ENCODE measurements around the gene ZNF646. TPM values are rescaled to one million over a fixed set of nuclear protein-coding genes. Genes with fewer than 3 reads are reported as not detected.
"Not testable (repeated sequence)": the region's sequence is repeated elsewhere in the genome, so short reads cannot be mapped to it uniquely, and the experiment has no call there.

The ZNF646 gene
- total RNA-seq, 1 donor from 2014 or later, result 22.4 TPM

GRCh38 chr16:31084584-31085302, 10.5 kb downstream of the ZNF646 start:
- no peak for DNase-seq (ENCODE audit: low read depth)

GRCh38 chr16:31085411-31085810, 11.2 kb downstream of the ZNF646 start:
- no peak for DNase-seq (ENCODE audit: low read depth)

- no peak for DNase-seq (ENCODE audit: low read depth)
Measured at GRCh38 chr16:31085873-31086628, 11.8 kb downstream of the ZNF646 start.

- no peak for DNase-seq (ENCODE audit: low read depth)
Measured at GRCh38 chr16:31086629-31086906, 12.3 kb downstream of the ZNF646 start.

GRCh38 chr16:31087481-31087880, 13.3 kb downstream of the ZNF646 start:
- no peak for DNase-seq (ENCODE audit: low read depth)

GRCh38 chr16:31087971-31088370, 13.7 kb downstream of the ZNF646 start:
- no peak for DNase-seq (ENCODE audit: low read depth)

GRCh38 chr16:31088459-31089183, 14.4 kb downstream of the ZNF646 start, which contains the start of gene PRSS53:
Gene PRSS53 (minus strand): TSS chr16:31088943. CDS start chr16:31088809, 134 bp downstream.
- no peak for DNase-seq (ENCODE audit: low read depth)

GRCh38 chr16:31089199-31089598, 15.0 kb downstream of the ZNF646 start:
- no peak for DNase-seq (ENCODE audit: low read depth)

GRCh38 chr16:31090540-31090939, 16.3 kb downstream of the ZNF646 start:
- DNase-seq (ENCODE audit: low read depth), result peak; percentile 31

- DNase-seq (ENCODE audit: low read depth), result no peak
Measured at GRCh38 chr16:31092330-31092729, 18.1 kb downstream of the ZNF646 start.

GRCh38 chr16:31093132-31093703, 19.0 kb downstream of the ZNF646 start:
- DNase-seq (ENCODE audit: low read depth), result no peak

- DNase-seq (ENCODE audit: low read depth), result no peak
Measured at GRCh38 chr16:31094088-31094423, 19.8 kb downstream of the ZNF646 start.

GRCh38 chr16:31094424-31095120, 20.4 kb downstream of the ZNF646 start, which contains the start of gene VKORC1:
Gene VKORC1 (minus strand): TSS chr16:31094797. CDS start chr16:31094729, 68 bp downstream.
- DNase-seq (ENCODE audit: low read depth), result peak; percentile 93

GRCh38 chr16:31099860-31100638, 25.8 kb downstream of the ZNF646 start:
- DNase-seq (ENCODE audit: low read depth), result peak; percentile 17

- not testable (repeated sequence) for DNase-seq (ENCODE audit: low read depth)
Measured at GRCh38 chr16:31100876-31101641, 26.8 kb downstream of the ZNF646 start.

GRCh38 chr16:31105677-31106213, 31.5 kb downstream of the ZNF646 start:
- DNase-seq (ENCODE audit: low read depth), result peak; percentile 40

- DNase-seq (ENCODE audit: low read depth), result no peak
Measured at GRCh38 chr16:31106509-31107464, 32.6 kb downstream of the ZNF646 start.

- DNase-seq (ENCODE audit: low read depth), result no peak
Measured at GRCh38 chr16:31107465-31107867, 33.2 kb downstream of the ZNF646 start.
